ENCODE measurements around the gene TCERG1L. TPM values are rescaled to one million over a fixed set of nuclear protein-coding genes. Genes with fewer than 3 reads are reported as not detected.

The TCERG1L gene
- total RNA-seq, 2 donors from 2014 or later: 4.0 to 4.2 TPM

DNA sequence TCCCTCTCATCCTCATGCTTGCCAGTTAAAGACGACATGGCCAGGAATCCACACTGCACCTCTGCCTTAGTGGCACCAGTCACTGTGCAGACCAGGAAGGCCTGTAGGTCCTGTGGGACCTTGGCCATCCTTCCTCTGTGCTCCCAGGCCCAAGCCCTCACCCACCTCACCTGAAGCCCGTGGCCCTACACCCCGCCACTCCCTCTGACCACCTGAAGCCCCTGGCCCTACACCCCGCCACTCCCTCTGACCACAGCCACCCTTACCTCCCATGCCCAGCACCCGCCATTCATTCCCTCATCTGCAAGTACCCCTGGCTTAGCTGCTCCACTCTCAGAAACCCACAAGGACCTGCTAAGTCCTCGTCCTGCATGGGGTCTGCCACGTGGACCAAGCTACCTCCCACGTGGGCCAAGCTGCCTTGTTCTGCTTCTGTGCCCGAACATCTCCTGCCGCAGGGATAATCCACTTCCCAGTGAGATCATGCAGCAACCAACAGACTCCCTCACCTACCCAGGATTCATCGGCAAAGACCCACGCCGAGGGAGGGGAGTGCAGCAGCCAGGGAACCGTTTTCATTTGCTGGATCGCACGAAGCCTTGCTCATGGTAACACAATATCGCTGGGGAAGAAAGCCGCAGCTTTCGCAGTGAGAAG lies 151.2 kb downstream of the TCERG1L start:
- Histone ChIP-seq H3K27ac (peak overlapping the region in 1 of 4 donors; percentile 59), H3K4me3 (no peak overlapping the region), H3K36me3 (replicated peaks in 1 of 2; ENCODE audit: insufficient read depth in 1 of 2, low read depth in 2 of 2) (no peaks in the 10 kb centered on the region), H3K4me1 (no peaks in the 10 kb centered on the region), H3K9me3 (no peaks in the 10 kb centered on the region), H3K27me3 (no peaks in the 10 kb centered on the region)
- intact Hi-C loops (cut with DNase I): no loop called here
- ATAC-seq: no peak
- DNase-seq: no peak
- 72 to 80% methylated on average over 12 to 19 of the region's 19 CpGs for WGBS, 2 donors
- TF ChIP-seq POLR2A (IDR thresholded peaks at IDR 0.05): no peak
- TF ChIP-seq, protein P1, sequence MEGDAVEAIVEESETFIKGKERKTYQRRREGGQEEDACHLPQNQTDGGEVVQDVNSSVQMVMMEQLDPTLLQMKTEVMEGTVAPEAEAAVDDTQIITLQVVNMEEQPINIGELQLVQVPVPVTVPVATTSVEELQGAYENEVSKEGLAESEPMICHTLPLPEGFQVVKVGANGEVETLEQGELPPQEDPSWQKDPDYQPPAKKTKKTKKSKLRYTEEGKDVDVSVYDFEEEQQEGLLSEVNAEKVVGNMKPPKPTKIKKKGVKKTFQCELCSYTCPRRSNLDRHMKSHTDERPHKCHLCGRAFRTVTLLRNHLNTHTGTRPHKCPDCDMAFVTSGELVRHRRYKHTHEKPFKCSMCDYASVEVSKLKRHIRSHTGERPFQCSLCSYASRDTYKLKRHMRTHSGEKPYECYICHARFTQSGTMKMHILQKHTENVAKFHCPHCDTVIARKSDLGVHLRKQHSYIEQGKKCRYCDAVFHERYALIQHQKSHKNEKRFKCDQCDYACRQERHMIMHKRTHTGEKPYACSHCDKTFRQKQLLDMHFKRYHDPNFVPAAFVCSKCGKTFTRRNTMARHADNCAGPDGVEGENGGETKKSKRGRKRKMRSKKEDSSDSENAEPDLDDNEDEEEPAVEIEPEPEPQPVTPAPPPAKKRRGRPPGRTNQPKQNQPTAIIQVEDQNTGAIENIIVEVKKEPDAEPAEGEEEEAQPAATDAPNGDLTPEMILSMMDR (IDR thresholded peaks at IDR 0.05): no peak

DNA sequence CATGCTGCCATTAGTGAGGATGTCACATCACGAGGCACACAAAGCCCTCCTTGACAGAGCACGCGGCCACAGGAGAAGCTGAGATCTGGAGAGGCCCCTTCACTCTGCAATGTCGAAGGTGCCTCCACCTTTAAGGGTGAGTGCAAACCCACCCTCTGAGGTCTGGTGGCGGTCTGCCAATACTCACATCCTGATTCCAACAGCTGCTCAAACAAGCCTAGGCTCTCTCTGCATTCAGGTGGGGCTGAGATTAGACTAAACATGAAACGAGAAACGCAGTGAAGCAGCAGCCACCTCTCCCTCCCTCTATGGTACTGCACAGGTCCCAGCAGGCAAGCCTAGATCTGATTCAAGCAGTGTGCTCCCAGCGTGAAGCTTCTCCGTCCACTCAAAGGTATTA lies 151.8 kb downstream of the TCERG1L start:
- 68 to 72% methylated on average over 5 to 9 of the region's 9 CpGs for WGBS, 2 donors
- TF ChIP-seq, protein P1 (IDR thresholded peaks at IDR 0.05): no peak
- peak in 1 of 3 donors; percentile 10 for TF ChIP-seq POLR2A (IDR thresholded peaks at IDR 0.05)
- Histone ChIP-seq H3K4me1 (no peaks in the 10 kb centered on the region), H3K27me3 (no peaks in the 10 kb centered on the region), H3K9me3 (no peaks in the 10 kb centered on the region), H3K36me3 (replicated peaks in 1 of 2; ENCODE audit: insufficient read depth in 1 of 2, low read depth in 2 of 2) (no peaks in the 10 kb centered on the region), H3K27ac (peak overlapping the region in 1 of 4 donors; percentile 59), H3K4me3 (no peak overlapping the region)
- DNase-seq (peak in 1 of 4 donors; percentile 74), ATAC-seq (no peak)
- intact Hi-C loops (cut with DNase I): no loop called here

DNA sequence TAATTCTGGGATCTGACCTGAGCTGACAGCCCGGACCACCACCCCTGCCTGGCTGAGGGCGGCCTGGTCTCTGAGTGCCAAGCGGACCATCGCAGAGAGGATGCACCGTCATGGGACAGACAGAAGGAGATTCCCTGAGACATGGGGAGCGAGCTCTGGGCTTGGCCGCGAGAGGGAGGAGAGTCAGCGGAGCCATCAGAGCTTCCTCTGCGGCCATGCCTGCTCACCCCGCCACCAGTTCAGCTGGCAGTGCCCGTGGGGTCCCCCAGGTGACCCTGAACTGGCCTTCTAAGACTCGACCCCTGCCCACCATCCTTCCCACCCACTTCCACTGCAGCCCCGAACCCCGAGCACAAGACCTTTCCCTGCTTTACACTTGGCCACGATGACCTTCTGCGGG lies 152.8 kb downstream of the TCERG1L start:
- intact Hi-C loops (cut with DNase I): no loop called here
- Histone ChIP-seq H3K9me3 (no peaks in the 10 kb centered on the region), H3K27me3 (no peaks in the 10 kb centered on the region), H3K4me1 (no peaks in the 10 kb centered on the region), H3K4me3 (no peak overlapping the region), H3K27ac (peak overlapping the region in 1 of 4 donors; percentile 59), H3K36me3 (replicated peaks in 1 of 2; ENCODE audit: insufficient read depth in 1 of 2, low read depth in 2 of 2) (no peaks in the 10 kb centered on the region)
- TF ChIP-seq POLR2A (IDR thresholded peaks at IDR 0.05): no peak
- TF ChIP-seq, protein P1 (IDR thresholded peaks at IDR 0.05): no peak
- DNase-seq (no peak), ATAC-seq (no peak)
- WGBS, 2 donors: 81 to 88% methylated on average over 14 to 16 of the region's 17 CpGs

DNA sequence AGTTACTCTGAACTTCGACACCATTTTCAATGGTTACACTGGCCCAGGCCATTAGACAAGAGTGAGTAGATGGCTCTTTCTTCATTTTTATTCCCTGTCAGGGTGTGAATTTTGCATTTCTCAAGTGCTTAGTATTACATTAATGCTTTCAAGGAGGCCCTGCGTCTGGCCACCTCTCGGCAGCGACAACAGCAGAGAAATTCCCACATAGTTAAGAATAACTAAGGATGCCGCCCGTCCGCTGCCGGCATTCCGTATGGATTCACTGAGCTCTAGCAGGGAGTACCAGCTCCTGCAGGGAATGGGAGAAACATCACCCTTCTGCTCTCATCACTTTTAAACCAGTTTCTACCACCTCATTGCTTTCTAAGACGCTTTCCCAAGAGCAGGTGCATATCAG lies 153.6 kb downstream of the TCERG1L start:
- Histone ChIP-seq H3K4me1 (no peaks in the 10 kb centered on the region), H3K27me3 (no peaks in the 10 kb centered on the region), H3K4me3 (no peak overlapping the region), H3K9me3 (no peaks in the 10 kb centered on the region), H3K36me3 (replicated peaks in 1 of 2; ENCODE audit: insufficient read depth in 1 of 2, low read depth in 2 of 2) (no peaks in the 10 kb centered on the region), H3K27ac (no peak overlapping the region)
- no peak for TF ChIP-seq POLR2A (IDR thresholded peaks at IDR 0.05)
- TF ChIP-seq, protein P1 (IDR thresholded peaks at IDR 0.05): no peak
- DNase-seq (no peak), ATAC-seq (no peak)
- WGBS, 2 donors: 89 to 91% methylated on average over 10 of the region's 10 CpGs
- intact Hi-C loops (cut with DNase I): no loop called here

DNA sequence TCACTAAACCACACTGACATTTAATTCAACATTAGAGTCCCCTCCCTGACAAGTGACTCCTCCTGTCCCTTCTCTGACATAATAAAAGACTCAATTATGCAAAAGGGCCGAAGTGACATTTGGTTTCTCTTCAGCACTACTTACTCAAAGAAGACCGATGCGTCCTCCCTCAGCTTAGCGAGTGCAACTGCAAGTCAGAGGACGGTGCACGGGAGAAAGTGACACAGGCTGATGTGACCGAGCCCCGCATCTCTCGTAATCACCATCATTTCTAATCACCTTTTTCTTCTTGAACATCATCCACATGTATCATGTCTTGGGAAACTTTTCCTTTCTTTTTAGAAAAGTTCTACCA lies 155.7 kb downstream of the TCERG1L start:
- no peak for ATAC-seq
- Histone ChIP-seq H3K4me1 (no peaks in the 10 kb centered on the region), H3K4me3 (no peak overlapping the region), H3K9me3 (no peaks in the 10 kb centered on the region), H3K27me3 (no peaks in the 10 kb centered on the region), H3K27ac (no peak overlapping the region), H3K36me3 (replicated peaks in 1 of 2; ENCODE audit: insufficient read depth in 1 of 2, low read depth in 2 of 2) (no peaks in the 10 kb centered on the region)
- TF ChIP-seq POLR2A (IDR thresholded peaks at IDR 0.05): no peak
- TF ChIP-seq, protein P1 (IDR thresholded peaks at IDR 0.05): no peak
- intact Hi-C loops (cut with DNase I): no loop called here
- WGBS, 2 donors: 68 to 72% methylated on average over 9 of the region's 9 CpGs
- DNase-seq: no peak

Data from body of pancreas (tissue), 4 donors.